Endothelial cell of umbilical vein (primary cell): Measurements from ENCODE around the gene HMGXB3.

Experiments used
- GATA2 ChIP-seq: IDR thresholded peaks from 2 replicates; pipeline ENCODE4 v1.7.0; 2011; ENCODE audit warnings: low read depth, mild to moderate bottlenecking, moderate library complexity, mixed read lengths, low read length; ENCODE audit not compliant: insufficient read length, insufficient read depth
- POLR2A ChIP-seq: IDR thresholded peaks from 2 replicates; pipeline ENCODE4 v1.6.1; 2012; ENCODE audit warnings: low read depth, mild to moderate bottlenecking, control low read depth, low read length

DNA sequence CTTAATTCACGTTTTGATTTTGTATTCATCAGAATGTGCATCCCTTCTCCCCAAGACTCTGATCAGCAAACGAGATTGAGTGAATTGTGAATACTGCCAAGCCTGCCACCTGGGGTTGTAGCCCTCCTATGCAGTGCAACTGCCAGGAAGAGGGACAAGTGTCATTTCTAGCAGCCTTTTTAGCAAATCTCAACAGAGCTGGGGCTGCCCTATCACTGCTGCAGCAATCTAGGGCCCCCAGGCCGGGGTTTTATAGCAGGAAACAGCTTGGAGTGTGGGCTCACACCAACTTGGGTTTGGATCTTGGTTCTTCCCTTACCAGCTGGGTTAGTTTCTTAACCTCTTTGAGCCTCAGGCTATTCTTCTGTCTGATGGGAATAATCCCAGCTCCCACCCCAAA lies 81.8 kb downstream of the HMGXB3 start:
- TF ChIP-seq GATA2, result no peak
- TF ChIP-seq POLR2A, result no peak
